ENCODE measurements around the gene PPFIBP2.

The PPFIBP2 gene

DNA sequence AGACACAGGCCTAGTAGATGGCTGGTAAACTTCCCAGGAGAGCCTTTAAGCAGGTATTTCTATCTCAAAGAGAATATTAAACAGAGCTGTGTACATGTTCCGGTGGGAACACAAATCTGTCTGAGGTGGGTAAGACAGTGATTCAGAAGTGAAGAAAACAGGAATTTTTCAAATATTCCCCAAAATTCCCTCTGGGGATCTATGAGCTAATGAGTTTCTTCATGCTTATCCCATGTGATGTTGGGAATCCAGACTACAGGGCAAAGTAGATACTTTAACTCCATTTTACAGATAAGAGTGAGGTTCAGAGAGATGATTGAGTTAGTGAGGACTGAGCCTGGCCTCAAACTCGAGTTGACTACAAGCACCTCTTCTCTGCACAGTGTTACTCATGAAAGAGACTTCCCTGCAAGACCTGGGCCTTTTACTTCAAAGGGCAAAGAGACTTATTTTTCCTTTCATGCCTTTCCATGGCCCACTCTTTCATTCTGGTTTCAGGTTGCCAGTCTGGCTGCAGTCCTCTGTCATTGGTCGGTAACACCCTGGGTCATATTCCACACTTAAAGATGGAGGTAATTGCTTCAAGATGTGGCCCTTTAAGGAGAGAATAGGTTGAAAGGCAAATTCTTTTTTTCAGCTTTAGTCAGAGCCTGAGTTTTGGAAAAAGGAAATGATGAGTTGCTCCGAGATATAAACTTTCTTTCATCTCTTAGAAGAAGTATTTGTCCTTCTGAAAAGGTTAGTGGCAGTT, 89.4 kb downstream of the PPFIBP2 start:
- no peak for DNase-seq (ENCODE audit: low spot score)

DNA sequence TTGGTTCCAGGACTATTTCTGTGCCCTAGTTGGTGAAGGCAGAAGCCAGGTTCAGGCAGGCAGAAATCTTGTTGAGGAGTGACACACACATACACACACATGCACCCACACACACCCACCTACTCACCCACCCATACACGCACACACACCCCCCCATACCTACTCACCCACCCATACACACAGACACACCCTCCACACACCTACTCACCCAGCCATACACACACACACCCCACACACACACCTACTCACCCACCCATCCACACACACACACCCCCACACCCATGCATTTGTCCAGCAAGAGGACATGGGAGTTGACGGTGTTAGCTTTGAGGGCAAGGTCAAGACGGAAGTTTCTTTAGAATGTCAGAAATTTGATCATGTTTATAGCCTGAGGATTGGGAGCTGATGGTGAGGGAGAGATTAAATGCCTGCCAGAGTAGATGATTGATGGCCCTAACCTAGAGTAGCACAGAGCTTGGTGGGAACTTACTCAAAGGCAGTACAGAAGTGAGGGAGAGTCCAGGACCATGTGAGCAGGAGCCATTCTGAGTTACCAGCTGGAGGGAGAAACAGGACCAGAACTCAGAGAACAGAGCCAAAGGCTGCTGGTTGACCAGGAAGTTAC, 90.6 kb downstream of the PPFIBP2 start:
- DNase-seq (ENCODE audit: low spot score), result no peak

DNA sequence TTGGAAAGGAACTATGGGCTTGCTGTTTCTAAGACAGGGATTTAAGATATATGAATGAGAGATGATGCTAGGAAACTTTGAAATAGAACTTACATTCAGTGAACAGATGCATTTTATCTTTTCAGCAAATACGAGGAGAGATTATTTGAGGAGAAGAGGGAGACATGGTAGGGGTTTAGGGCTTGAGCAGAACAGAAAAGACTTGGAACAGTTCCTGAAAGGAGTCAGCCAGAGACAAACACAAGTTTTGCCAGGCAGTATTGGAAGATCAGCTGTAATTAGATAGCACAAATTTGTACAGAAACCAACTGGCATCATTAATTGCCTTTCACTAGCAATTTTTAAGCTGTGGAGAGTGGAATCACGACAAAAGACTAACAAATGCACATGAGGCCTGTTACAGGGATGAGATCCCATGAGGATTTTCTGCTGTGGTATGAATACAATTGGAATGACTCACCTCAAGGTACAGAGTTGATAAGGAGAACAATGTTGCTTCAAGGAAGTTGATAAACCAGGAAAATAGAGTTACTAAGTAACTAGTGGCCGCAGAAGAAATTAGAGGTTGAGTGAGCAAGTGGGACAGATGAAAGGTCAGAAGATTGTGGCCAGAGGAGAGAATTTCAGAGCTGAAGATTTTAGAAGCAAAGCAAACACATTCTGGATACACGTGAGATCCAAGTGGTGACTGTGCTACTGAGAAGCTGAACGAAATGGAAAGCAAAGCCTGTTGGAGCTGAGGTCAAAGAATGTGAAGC, 91.6 kb downstream of the PPFIBP2 start:
- DNase-seq (ENCODE audit: low spot score), result no peak

DNA sequence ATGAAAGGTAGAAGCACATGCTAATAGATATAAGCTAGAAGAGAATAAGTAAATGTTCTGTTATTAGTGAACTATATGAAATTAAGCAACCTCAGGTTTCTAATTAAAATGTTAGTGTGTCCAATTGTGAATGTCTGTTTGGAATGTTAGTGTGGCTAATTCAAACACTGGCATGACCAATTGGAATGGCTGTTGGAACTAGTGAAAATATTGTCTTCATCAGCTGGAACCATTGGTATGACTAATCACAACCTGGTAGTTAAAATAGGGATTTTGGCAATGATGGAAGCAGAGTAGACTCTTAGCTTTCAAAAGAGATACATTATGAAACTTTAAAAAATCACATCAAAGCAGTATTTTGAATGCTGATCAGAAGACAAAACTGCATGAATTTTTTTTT, 92.7 kb downstream of the PPFIBP2 start:
- DNase-seq (ENCODE audit: low spot score), result no peak

DNA sequence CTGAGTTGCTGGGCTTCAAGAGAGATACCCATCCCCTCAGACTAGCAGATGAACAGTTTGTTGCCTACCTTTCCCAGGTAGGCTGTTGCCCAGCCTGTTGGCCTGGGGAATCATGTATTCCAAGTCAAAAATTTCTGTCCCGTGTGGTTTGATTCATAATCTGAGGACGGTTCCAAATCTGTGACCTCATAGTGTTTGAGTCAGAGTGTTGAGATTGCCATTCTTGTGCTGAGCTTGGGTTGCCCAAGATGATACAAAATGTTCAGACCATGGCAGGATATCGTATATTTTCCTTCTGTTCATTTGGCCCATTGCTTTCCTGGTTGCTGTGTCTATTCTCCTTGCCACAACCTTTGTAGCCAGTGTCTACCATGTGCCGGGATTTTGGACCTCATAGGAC, 95.2 kb downstream of the PPFIBP2 start:
- no peak for DNase-seq (ENCODE audit: low spot score)

DNA sequence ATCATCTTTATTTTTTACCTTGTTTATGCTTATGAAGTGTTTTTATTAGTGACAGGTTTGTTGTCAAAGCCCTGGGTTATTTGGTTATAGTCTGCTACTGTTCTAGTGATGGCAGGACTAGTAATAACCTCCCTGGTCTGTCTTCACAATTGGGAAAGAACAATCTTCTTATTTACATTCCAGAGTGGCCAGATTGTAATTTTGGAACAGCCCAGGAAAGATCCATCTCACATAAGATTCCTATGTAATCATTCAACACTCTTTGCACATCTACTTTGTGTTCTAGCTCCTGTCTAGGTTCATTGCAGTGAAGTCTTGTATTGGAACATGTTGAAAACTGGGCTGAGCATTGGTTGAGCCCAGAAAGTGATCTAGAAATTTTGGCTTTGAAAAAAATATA, 95.7 kb downstream of the PPFIBP2 start:
- DNase-seq (ENCODE audit: low spot score), result no peak

DNA sequence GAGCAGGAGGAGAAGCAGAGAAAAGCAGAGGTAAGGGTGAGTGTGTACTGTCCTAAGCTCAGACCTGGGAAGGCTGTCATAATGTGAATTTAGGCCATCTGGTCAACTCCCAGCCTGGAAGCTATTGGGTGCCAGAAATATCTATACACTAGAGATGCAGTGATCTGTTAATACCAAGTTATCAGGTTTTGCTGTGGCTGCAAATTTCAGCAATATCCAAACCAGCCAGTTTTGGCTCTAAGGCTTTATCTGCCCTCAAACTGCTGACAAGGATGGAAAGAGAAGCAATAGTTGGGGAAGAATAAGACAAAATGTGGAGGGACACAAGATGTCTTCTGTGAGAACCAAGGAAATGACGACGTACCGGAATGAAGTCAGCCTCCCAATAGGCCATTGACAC, 96.6 kb downstream of the PPFIBP2 start:
- no peak for DNase-seq (ENCODE audit: low spot score)

DNA sequence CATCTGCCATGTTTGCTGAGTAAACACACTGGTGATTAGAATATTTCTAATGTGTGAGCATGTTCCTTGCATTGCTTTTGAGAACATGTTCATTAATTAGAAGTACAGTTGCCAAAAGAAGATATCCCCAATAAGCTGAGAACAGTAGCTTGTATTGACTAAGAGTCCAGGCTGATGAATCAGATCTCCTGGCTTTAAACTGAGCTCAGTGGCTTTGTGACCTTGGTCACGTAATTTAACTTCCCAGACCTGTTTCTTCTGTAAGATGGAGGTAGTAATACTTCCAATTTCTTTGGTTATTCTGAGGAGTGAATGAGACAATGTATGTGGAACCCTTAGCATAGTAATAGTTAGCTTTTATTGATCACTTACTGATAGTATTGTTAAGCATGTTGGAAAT, 97.6 kb downstream of the PPFIBP2 start:
- no peak for DNase-seq (ENCODE audit: low spot score)

DNA sequence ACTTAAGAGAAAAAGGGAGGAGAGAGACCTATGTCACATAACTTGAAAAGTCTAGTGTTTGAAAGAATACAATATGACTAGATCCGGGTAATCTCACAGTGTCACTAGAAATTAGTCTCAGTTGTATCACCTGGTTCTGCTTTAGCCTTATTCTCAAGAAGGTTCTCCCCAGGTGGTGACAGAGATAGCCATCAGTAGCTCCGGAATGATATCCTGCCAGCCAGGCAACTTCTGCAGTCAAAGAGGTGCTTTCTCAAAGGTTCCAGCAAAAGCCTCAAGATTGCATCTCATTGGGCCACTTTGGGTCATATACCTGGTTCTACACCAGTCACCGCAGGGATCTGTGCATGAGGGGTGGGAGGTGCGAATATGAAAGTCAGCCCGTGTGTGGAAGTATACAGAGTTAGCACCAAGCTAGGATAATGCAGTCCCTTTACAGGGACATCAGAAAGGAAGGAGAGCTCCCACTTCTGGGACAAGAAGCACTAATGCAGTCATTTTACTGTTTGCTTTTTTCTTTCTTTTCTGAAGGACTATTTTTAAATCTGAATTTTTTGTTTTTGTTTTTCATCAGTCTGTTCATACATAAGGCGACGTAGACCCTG, 98.4 kb downstream of the PPFIBP2 start:
- no peak for DNase-seq (ENCODE audit: low spot score)

DNA sequence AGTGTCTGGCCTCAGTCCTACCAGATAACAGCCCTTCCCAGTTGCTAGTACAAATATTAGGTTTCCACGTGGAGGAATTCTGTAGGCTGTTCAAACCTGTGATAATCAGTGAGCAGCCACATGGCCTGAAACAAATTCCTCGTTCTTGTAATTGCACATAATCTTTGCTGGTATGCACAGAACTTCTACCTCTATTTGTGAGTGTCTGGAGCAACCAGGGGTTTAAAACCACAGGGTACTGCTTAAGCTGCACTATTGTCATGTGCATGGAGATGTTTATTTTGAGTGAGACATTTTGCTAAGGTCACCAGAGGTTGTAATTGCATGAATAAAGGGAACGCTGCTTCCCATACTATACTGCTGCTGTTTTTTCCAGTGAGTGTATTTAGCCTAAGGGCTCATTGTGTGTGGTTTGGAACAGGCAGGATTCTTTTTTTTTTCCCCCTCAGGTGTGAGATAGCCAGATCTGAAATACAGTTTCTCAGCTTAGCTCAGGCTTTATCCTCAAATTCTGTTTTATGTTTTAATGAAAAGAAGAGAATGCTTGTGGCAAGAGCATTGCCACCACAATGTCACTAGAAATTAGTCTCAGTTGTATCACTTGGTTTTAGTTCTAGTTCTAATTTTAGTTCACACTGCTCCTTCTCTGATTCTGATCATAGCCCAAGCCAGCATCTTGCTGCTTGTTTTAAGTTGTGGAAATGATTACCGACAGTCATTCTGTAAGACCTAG, 99.0 kb downstream of the PPFIBP2 start:
- no peak for DNase-seq (ENCODE audit: low spot score)

DNA sequence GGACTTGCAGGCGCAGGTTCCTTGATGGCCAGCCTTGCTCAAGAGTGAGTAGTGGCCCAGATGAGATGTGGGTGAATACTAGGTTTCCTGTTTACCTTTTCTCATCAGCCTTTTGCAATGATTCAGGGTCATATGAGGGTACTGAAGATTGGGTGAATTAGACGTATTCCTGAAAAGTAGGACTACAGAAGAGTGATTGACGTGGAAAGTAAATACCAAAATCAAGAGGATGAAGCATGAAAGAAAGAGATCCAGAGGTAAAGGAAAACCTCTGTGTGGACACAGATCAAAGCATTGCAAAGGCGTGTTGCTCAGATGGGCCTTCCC, 99.6 kb downstream of the PPFIBP2 start:
- DNase-seq (ENCODE audit: low spot score), result no peak

DNA sequence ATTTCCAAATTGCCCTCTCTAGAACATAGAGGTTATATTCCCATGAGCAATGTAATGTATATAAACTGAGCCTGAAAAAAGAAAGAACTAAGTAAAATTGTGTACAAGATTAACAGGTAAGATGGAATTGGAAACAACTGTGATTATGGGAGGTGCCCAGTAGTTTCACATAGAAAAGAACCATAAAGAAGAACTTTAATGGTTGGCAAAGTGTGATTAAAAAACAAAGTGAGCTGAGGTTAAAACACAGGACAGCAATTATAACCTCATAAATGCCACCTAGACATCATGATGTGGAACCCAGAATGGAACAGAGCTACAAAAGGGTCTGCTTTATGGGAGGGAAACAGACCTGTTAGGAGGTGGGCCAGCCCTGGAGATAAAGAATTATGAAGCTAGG, 100.9 kb downstream of the PPFIBP2 start:
- no peak for DNase-seq (ENCODE audit: low spot score)

DNA sequence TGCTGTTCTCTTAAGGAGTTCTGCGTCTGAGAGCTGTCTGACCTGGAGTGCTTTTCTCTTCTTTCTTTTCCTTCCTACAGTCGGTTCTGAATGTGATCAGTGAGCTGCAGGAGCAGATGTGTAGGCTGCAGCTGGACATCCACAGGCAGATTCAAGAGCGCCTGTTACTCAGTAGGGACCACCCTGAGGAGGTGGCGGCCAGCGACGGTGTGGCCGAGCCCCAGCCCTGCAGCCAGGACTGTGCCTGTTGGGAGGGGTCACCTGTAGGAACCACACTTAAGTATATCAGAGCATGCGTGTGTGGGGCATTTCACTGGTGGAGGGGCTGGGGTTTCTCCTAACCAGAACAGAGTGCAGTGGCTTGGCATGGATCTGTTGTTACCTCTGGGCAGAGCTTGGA, 103.2 kb downstream of the PPFIBP2 start:
- DNase-seq (ENCODE audit: low spot score), result no peak

DNA sequence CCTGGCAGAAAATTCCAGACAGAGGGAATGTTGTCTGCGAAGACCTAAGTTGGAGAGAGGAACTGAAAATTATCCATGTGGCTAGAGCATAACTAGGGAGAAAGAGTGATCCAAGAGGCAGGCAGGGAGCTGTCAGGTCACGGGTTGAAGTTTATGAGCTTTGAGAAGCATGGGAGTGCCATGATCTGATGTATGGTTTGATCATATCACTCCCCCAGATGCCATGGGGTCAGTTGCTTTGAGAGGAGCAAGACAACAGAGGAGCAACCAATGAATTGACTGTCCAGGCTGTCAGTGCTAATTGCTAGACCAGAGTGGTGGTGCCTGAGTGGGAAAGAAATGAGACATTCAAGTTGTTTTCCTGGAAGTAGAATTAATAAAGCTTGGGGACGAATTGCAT, 105.5 kb downstream of the PPFIBP2 start:
- DNase-seq (ENCODE audit: low spot score), result no peak

DNA sequence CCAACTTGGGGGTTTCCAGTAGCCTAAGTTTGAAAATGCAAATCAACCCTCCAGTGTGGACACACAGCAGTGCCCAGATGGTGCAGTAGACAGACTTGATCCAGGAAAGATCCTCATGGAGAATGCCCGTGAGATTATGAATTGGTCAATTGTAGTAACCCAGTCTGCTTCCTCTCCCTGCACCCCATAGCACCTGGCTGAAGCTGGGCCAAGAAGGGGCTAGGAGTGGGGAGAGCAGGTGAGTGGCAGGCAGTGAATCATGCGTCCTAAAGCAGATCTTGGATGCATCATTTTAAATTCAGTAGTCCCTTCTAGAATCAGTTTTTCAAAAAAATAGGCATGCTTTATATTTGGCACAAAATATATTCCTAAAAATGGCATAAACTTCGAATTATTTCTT, 107.3 kb downstream of the PPFIBP2 start:
- DNase-seq (ENCODE audit: low spot score), result no peak

DNA sequence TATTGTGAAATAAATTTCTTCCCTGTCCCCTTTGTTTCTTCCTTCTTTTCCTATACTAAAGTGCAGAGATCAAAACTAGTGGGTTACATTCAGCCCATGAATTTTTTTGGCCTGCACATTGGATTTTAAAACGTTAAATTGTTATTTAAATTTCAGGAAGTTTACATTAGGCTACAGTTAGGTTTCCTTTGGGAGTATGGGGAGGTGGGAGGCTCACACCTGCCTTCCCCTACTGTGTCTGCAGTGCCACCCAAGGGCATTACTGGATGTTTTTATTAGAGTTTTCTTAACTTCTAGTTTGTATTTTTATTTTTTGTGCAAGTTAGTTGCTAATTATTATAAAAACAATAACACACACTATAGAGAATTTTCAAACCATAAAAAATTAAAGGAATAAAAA, 107.8 kb downstream of the PPFIBP2 start:
- DNase-seq (ENCODE audit: low spot score), result no peak

DNA sequence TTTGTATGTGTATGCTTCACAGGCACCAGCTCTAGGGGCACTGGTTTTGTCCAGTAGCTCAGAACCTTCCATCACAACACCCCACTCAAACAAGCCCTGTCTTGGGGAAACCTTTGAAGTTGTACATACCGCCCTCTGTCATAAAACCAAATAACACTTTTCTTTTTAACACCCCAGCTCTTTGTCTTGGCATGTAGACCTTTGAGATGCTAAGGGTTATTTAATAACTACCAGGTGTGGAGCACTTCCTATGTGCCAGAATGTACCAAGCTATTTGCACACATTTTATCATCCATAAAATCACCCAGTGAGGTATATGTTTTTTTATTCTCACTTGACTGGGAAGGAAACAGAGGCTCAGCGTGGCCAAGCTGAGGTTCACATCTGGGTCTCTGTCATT, 108.9 kb downstream of the PPFIBP2 start:
- no peak for DNase-seq (ENCODE audit: low spot score)

DNA sequence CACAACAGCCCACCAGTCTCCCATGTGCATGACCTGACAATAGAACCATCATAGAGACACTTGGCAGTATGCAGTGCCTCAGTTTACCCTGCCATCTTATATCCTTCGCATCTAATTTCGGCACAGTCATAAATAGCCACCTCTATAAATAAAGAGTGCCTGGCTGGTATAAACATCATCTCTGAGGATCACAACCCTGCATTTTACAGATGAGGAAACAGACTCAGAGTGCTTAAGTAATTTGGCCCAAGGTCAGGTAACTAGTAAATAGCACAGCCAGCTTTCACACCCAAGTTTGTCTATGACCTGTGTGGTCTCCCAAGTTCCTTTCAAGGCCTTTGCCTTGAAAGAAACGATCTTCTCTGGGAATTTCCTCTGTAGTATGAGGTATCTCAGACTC, 114.9 kb downstream of the PPFIBP2 start:
- DNase-seq (ENCODE audit: low spot score), result no peak

DNA sequence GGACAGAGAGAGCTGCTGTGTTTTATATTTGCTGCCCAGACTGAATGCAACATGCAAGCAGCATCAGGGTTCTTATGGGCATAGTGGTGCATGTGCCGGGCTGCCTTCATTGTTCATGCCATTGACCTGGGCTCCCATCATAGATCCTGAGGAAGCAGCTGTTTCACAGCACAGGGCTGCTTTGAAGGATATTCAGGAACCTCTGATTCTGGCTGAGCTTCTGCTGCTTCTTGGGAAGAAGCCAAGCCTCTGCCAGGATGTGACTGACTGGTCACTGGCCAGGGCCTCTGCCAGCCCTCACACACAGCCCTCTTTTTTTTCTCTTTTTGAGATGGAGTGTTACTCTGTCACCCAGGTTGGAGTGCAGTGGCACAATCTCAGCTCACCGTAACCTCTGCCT, 116.2 kb downstream of the PPFIBP2 start:
- DNase-seq (ENCODE audit: low spot score), result no peak

DNA sequence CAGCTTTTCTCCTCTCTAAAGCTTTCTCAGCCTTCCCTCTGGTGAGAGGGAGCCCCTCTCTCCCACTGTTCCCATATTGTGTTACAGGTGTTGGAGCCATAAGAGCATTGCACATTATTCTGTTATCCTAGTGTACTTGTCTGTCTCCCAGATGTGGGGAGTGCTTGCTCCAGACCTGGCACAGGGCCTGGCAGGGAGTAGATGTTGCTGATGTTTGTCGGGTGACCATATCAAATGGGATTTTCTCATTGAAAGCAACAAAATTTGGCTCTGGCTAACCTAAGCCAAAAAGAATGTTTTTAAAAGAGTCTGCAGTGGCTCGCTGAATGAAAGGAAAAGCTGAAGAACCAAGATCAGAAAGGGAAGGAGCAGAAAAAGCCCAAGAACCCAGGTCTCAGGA, 118.4 kb downstream of the PPFIBP2 start:
- no peak for DNase-seq (ENCODE audit: low spot score)

DNA sequence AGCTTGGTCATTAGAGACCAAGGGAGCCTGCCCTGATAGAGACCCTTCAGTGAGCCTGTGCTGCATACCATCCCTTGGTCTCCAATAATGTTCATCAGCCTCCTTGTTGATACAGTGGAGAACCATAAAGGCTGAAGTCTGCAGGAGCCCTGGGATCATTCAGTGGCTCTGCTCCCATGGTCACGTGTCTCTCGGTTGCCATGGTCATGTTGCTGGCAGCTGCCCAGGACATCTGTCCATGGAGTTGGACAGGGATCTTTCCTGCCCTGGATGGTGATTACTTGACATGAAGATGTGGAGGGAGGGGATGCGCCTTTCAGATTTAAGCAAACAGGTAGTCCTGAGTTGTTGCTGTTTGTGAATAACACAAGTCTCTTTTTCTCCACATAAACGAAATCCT, 121.3 kb downstream of the PPFIBP2 start:
- DNase-seq (ENCODE audit: low spot score), result no peak

DNA sequence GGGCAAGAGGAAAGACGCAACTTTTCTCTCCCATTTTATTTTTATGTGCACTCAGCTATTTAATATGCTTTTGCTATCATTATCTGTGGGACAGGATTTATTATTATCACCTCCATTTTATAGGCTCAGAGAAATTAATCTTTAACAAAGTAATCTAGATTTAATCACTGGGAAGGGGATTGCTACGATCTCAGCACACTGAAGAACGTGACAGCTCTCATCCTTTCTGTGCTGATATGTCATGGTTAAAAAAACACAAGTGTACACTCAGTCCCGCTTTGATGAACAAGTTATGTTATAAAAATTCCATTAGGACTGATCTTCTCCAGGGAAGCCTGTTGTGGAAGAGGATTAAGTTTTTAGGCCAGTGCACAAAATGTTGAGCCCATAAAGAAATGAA, 121.9 kb downstream of the PPFIBP2 start:
- no peak for DNase-seq (ENCODE audit: low spot score)
